Body of pancreas (tissue), 4 donors: ENCODE measurements around the gene SLC51B. TPM values are rescaled to one million over a fixed set of nuclear protein-coding genes. Genes with fewer than 3 reads are reported as not detected.

Experiments used
- ATAC-seq: fragments of 150-250 bp; one replicate; pipeline ENCODE4 v1.9.1; 2016
- DNase-seq, 4 donors: peaks; one replicate each; pipeline ENCODE4 v3.0.0-alpha.2; 2019
- H3K27ac ChIP-seq, 4 donors: fragments of 200-600 bp; sonication (generic); 1 replicate in 3 of 4; 2 replicates in 1 of 4; pipeline versions ENCODE4 v1.5.1 to v1.6.1; 2016 to 2019; ENCODE audit warnings: mild to moderate bottlenecking in 1 of 4, mixed read lengths in 1 of 4, moderate library complexity in 1 of 4
- H3K27me3 ChIP-seq, 2 donors: fragments of 200-600 bp; sonication (generic); one replicate each; pipeline ENCODE4 v1.6.0; 2016; ENCODE audit warnings: mild to moderate bottlenecking in 1 of 2
- H3K36me3 ChIP-seq, 2 donors: fragments of 200-600 bp; sonication (generic); replicated peaks in 1 of 2; 2 replicates each; pipeline ENCODE4 v1.5.1; 2016; ENCODE audit warnings: low read depth in 2 of 2; ENCODE audit not compliant: insufficient read depth in 1 of 2
- H3K4me1 ChIP-seq: fragments of 200-600 bp; sonication (generic); one replicate; pipeline ENCODE4 v1.6.0; 2016
- H3K4me3 ChIP-seq, 2 donors: fragments of 200-600 bp; sonication (generic); 1 replicate in 1 of 2; 2 replicates in 1 of 2; pipeline ENCODE4 v1.5.1; 2016 to 2019
- H3K9me3 ChIP-seq, 3 donors: fragments of 200-600 bp; sonication (generic); 1 replicate in 2 of 3; 2 replicates in 1 of 3; pipeline ENCODE4 v1.5.1; 2016
- CTCF ChIP-seq, 7 experiments: fragments of 450-650 bp in 4 of 7; fragments of 200-600 bp in 3 of 7; sonication (generic) in 3 of 7; IDR thresholded peaks; one replicate each; pipeline ENCODE4 v1.5.1; 2016 to 2019; ENCODE audit warnings: antibody characterized with exemption in 7 of 7
- POLR2A ChIP-seq, 3 donors: fragments of 450-650 bp; IDR thresholded peaks; one replicate each; pipeline ENCODE4 v1.6.1; 2016; ENCODE audit warnings: antibody characterized with exemption in 3 of 3, mild to moderate bottlenecking in 2 of 3
- WGBS, 2 donors: methylation state at CpG; one replicate each; pipeline ENCODE4 v1.1.5; 2017; 5-methylcytosine and 5-hydroxymethylcytosine counted together
- intact Hi-C: fragments of 100-400 bp; cut with DNase I; formaldehyde crosslinking; loops from one replicate; pipeline ENCODE4 v1.15.1; 2023
- total RNA-seq, 2 donors: library from RNA; depleted of rRNA; stranded (reverse); fragments of >200 nt; gene quantifications; one replicate each; pipeline ENCODE4 v1.1.0, GENCODE V29; 2016

The SLC51B gene
- total RNA-seq, 2 donors from 2014 or later = not detected

- Histone ChIP-seq H3K4me1 (no peaks in the 10 kb centered on the region), H3K9me3 (no peaks in the 10 kb centered on the region), H3K27ac (no peak overlapping the region), H3K36me3 (no peaks in the 10 kb centered on the region), H3K27me3 (peaks cover 0 to 3% of the 10 kb centered on the region in 2 donors), H3K4me3 (no peak overlapping the region)
- TF ChIP-seq CTCF (IDR thresholded peaks at IDR 0.05) (no peak), POLR2A (IDR thresholded peaks at IDR 0.05) (no peak)
- 84 to 92% methylated on average over 3 to 5 of the region's 5 CpGs for WGBS, 2 donors
- intact Hi-C loops = no loop called here
- DNase-seq (no peak), ATAC-seq (no peak)
Measured at GRCh38 chr15:65062061-65062460, 16.9 kb downstream of the SLC51B start.

- Histone ChIP-seq H3K27ac (no peak overlapping the region), H3K9me3 (no peaks in the 10 kb centered on the region), H3K27me3 (peaks cover 0 to 10% of the 10 kb centered on the region in 2 donors), H3K4me1 (peaks cover 3% of the 10 kb centered on the region), H3K4me3 (no peak overlapping the region), H3K36me3 (no peaks in the 10 kb centered on the region)
- ATAC-seq (no peak), DNase-seq (no peak)
- intact Hi-C loops = no loop called here
- 62 to 70% methylated on average over 3 to 4 of the region's 5 CpGs for WGBS, 2 donors
- TF ChIP-seq CTCF (IDR thresholded peaks at IDR 0.05) (no peak), POLR2A (IDR thresholded peaks at IDR 0.05) (no peak)
Measured at GRCh38 chr15:65062726-65063125, 17.5 kb downstream of the SLC51B start.

DNA sequence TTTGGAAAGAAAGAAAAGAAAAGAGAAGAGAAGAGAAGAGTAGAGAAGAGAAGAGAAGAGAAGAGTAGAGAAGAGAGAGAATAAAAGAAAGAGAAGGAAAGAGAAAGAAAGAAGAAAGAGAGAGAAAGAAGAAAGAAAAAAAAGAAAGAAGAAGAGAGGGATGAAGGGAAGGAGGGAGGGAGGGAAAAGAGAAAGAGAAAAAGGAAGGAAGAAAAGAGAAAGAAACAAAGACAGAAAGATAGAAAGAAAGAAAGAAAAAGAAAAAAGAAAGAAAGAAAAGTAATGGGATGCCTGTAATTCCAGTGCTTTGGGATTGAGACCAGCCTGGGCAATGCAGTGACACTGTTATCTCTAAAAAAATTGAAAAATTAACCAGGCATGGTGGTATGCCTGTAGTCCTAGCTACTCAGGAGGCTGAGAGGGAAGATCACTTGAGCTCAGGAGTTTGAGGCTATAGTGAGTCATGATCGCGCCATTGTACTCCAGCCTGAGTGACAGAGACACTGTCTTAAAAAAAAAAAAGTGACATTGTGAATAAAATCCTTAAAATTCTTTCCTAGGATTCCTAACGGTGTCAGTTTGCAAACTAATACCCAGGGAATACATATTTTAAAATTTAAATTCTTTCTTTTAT, 20.9 kb downstream of the SLC51B start:
- Histone ChIP-seq H3K27me3 (peaks cover 0 to 13% of the 10 kb centered on the region in 2 donors), H3K4me3 (no peak overlapping the region), H3K36me3 (no peaks in the 10 kb centered on the region), H3K4me1 (peaks cover 6% of the 10 kb centered on the region), H3K9me3 (no peaks in the 10 kb centered on the region), H3K27ac (no peak overlapping the region)
- 74 to 79% methylated on average over 3 of the region's 3 CpGs for WGBS, 2 donors
- no peak for ATAC-seq
- intact Hi-C loops = no loop called here
- no peak for TF ChIP-seq CTCF (IDR thresholded peaks at IDR 0.05)
- TF ChIP-seq POLR2A (IDR thresholded peaks at IDR 0.05) = no peak
- DNase-seq = no peak

- TF ChIP-seq POLR2A (IDR thresholded peaks at IDR 0.05) (no peak), CTCF (IDR thresholded peaks at IDR 0.05) (no peak)
- DNase-seq = no peak
- Histone ChIP-seq H3K4me3 (no peak overlapping the region), H3K4me1 (peaks cover 6% of the 10 kb centered on the region), H3K27ac (no peak overlapping the region), H3K9me3 (no peaks in the 10 kb centered on the region), H3K27me3 (peaks cover 0 to 13% of the 10 kb centered on the region in 2 donors), H3K36me3 (no peaks in the 10 kb centered on the region)
- 40 to 53% methylated on average over 9 of the region's 9 CpGs for WGBS, 2 donors
- intact Hi-C loops = no loop called here
- ATAC-seq = no peak
Measured at GRCh38 chr15:65066635-65067316, 21.6 kb downstream of the SLC51B start.

DNA sequence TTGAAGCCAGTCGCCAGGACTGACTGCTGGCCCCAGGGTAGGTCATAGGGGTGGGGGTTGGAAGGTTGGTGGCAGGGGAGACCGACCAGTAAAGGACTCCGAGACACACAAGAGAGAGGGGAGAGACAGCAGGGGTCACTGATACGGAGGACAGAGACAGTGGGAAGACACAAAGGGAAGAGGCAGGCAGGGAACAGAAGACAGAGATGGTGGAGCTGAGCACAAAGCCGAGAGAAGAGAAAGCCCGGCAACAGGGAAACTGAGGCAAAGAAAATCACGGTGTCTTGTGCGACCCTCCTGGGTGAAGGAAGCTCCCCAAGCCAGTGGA, 22.1 kb downstream of the SLC51B start:
- DNase-seq (no peak), ATAC-seq (no peak)
- H3K36me3 ChIP-seq = no peaks in the 10 kb centered on the region
- WGBS, 2 donors = 20 to 29% methylated on average over 8 of the region's 8 CpGs
- H3K27me3 ChIP-seq = peaks cover 0 to 13% of the 10 kb centered on the region in 2 donors
- TF ChIP-seq CTCF (IDR thresholded peaks at IDR 0.05) (no peak), POLR2A (IDR thresholded peaks at IDR 0.05) (no peak)
- no peak overlapping the region for H3K27ac ChIP-seq
- peaks cover 6% of the 10 kb centered on the region for H3K4me1 ChIP-seq
- no peaks in the 10 kb centered on the region for H3K9me3 ChIP-seq
- no peak overlapping the region for H3K4me3 ChIP-seq
- intact Hi-C loops = no loop called here
